NCI-H1092 treated with DMSO at 0.1 percent for 48 hours (cell line): Measurements from ENCODE around the gene RNF34.

Experiments
- DNase-seq: peaks from one replicate; lab custom pipeline; 2025; lab: John Stamatoyannopoulos, UW

Gene RNF34

DNA sequence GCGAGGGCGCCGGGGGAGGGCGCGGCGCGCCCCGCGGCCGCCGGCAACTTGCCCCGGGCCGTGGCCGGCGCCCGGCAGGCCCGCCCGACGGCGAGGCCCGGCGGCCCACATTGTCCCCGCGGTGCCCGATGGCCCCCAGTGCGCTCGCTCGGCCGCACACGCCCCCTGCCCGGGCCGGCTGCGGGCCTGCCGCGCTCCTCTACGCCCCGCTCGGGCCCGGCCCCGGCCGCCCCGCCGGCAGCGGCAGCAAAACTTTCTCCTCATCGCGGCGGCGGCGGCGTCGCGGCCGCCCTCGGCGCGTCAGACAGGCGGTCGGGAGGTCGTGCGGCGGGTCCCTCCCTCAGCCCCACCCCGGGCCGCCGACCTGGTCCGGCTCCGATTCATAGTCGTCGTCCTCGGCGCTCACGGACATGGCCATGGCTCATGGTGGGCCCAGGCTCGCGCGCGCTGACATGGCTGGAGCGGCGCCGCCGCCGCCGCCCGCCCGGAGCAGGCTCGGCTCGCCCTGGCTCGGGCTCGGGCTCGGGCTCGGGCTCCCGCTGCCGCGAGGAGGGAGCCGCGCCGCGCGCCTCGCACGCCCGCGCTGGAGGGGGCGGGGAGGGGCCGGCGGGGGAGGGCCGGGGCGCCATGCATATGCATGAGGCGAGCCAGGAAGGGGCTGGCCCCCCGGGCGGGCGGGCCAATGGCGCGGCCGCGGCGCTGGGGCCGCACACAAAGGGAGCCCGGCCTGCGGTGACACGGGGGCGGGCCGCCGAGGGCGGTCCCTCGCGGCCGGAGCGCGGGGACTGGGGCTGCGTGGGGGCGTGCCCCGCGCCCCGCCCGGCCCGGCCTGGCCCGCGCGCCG lies 67.1 kb downstream of the RNF34 start:
- peak; percentile 70 for DNase-seq

DNA sequence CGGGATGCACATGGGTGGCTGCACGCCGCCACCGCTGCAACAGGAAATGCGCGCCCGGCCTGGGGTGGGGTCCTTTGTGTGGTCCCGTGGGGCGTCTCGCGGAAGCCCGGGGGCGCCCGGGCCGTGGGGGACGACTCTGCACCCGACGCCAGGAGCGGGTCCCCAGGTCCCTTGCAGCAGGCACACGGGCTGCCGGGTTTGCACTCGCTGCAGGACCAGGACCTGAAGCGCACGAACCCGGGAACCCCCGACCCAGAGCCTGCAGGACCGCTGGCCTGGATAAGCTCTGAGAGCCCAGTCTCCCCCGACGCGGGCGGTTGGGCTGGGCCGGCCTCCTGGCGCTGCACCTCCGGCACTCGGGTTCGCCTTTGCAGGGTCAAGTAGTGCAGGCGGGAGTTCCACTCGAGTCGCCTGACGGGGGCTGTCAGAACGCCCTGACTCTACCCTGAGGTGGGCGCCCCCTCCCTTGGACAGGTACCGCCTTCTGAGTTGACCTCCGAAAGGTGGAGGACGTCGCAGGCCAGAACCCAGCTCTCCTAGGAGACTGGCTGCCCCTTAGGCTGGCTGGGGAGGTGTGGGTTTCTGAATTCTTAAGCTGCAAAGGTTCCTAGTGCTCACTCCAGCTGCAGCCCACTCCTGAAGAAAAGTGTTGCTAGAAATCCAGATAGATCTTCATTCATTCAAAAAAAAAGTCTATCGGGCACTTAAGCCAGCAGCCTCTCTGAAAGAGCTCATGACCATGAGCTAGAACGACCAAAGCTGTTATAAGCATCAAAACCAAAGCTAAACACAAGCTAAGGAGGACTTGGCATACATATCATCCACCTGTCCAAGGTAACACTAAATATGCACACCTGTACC lies 68.0 kb downstream of the RNF34 start:
- peak; percentile 4 for DNase-seq

DNA sequence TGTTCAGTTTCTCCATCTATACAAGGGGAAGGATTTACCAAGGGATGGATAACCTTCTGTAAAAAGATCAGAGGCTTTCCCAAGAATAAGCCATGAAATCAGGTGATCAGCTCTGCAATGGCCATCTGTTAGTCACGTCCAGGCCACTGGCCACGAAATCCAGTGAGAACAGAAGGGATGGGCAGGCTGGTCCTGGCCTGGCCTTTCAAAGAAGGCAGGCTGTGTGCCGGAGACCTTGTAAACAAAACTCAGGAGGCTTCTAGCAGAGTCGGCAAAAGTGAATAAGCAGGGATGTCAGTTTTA lies 68.5 kb downstream of the RNF34 start:
- DNase-seq: no peak

DNA sequence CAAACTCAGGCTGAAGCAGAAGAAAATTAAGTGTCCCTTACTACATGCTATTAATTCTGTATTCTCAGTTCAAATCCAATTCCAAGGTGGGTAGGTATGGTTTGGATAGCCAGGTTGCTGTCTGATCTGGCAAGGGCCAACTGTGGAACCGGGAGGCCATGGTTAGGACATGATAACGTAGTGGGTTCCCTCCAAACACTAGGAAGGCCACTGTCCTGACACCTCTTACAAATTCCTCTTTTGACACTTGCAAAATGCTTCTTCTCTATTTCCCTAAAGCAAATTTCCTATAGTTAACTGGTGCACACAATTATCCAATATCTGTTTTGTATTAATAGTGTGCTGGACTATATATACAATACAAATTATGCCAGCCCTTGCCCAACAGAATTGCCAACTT lies 70.8 kb downstream of the RNF34 start:
- no peak for DNase-seq

DNA sequence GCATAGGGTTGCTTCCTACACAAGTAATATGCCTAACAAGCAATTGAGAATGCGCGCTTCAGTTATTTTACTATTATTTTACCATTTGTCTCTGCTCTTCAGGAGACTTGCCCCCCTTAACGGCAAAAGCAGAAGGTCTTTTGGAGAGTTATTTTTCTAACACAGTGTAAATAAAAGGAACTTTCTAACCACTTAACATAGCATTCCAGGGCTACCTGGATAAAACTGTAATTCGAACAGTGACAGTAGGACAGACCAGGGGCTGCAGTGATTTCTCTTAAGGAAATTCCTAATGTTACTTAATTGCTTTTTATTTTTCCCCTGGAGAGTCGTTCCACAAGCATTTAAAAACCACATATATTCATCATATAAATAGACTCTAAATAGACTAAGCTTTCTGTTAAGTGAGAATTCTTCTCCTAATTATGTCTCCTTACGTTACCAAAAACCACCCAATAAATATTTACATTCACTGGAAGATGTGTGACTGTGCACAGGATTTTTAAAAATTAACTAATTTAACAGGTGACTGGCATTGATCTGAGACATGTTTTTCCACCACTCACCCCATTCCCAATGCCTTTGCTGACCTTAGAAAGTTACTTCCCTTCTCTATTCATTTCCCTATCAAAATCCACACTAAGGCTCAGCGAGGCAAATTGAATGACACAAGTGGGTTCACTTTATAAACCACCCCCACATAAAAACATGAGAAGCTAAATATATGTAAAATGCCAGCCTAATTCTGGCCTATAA lies 72.4 kb downstream of the RNF34 start:
- DNase-seq: no peak
